KOPT-K1 (cell line): ENCODE measurements around the gene ELF5.
A peak's percentile ranks its signal among the peaks of the same experiment; 100 is the strongest.

Experiments used
- H3K27ac ChIP-seq: fragments of 200-600 bp; sonication (generic); 2 replicates; pipeline ENCODE4 v1.5.1; 2016; ENCODE audit warnings: antibody characterized with exemption, mild to moderate bottlenecking, low read depth, low read length; ENCODE audit not compliant: poor library complexity, severe bottlenecking
- H3K36me3 ChIP-seq: fragments of 200-600 bp; sonication (generic); 2 replicates; pipeline ENCODE4 v1.5.1; 2017; ENCODE audit warnings: antibody characterized with exemption, mild to moderate bottlenecking, low read length, moderate library complexity; ENCODE audit not compliant: insufficient read depth
- H3K9me3 ChIP-seq: fragments of 200-600 bp; sonication (generic); 2 replicates; pipeline ENCODE4 v1.5.1; 2017; ENCODE audit warnings: antibody characterized with exemption, low read length, mild to moderate bottlenecking; ENCODE audit not compliant: insufficient read depth, poor library complexity, severe bottlenecking

Gene ELF5

DNA sequence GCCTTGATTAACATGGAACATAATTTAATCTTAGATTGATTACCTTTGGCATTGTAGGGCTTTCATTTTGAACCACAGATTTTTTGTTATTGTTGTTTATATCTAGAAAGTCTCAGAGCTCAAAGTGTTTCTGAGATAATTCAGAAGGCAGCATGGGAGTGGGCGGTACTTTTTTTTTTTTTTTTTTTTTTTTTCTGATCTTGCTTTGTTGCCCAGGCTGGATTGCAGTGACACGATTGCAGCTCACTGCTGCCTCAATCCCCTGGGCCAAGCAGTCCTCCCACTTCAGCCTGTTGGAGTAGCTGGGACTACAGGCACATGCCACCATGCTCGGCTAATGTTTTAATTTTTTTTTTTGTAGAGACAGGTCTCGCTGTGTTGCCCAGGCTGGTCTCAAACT, 53.3 kb downstream of the ELF5 start:
- Histone ChIP-seq H3K36me3 (peaks cover 89% of the 10 kb centered on the region), H3K27ac (no peak overlapping the region), H3K9me3 (no peaks in the 10 kb centered on the region)

DNA sequence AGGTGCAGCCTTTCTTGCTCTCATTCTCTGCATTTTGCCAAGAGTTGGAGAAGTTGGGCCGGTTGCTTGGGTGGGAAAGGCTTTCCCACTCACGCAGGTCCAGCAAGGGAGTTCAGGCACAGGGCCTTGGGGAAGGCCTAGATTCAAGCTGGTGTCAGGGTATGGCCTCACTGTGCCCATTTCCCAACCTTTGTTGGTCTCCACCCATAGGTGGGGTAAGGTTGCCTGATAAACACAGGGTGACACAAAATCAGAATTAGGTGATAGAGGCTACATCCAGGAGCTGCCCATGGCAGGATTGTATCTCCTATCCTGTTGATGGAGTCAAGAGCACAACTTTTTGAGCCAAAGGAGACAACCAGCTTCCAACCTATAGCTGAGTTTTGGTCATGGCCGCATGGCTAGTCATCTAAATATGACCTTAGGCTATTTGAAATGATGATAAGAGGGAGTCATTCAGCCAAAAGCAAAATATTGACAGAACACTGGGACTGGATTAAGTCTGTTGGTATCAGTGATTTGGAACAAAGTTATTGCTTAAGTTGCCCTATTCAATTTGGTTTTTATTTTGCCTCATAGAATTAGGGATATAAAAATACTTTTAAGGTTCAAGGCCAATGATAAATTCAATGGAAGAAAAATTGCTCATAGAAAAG, 54.0 kb downstream of the ELF5 start:
- H3K36me3 ChIP-seq: peaks cover 89% of the 10 kb centered on the region
- H3K27ac ChIP-seq: no peak overlapping the region
- H3K9me3 ChIP-seq: no peaks in the 10 kb centered on the region

DNA sequence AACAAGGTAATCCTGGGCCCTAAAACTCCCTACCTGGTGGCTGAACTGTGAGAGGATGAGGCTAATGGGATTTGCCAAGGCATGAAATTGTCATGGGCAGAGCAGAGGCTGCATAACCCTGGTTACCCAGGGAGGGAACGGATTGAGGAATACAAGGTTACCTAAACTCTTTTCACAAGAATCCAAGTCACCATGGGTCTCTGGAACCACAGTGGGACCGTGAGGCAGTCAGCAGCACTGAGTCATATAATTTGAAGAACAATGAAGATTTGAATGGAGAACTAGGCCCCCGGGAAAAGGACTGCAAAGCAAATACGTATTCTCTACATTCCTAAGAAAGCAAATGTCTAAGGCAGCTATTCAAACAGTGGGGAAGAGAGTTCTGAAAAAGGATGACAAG, 55.1 kb downstream of the ELF5 start:
- H3K27ac ChIP-seq: no peak overlapping the region
- H3K9me3 ChIP-seq: no peaks in the 10 kb centered on the region
- H3K36me3 ChIP-seq: peaks cover 89% of the 10 kb centered on the region

DNA sequence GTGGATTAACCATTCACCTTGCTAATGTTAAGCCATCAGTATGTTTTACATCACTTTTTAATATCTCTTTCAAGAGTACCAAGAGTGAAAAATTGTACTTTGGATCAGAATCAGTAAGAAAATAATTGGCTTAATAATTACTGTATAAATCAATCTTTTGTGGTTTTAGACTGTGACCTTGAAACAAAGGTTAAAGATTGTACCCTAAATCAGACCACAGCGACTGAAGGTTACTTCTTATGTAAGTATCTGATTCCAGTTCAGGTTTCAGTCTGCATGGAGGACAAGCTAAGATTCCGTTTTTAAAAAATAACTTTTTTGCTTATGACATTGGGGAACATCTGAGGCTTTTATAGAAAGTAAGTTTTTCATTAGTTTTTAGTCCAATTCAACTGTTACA, 56.0 kb downstream of the ELF5 start:
- peaks cover 89% of the 10 kb centered on the region for H3K36me3 ChIP-seq
- H3K9me3 ChIP-seq: no peaks in the 10 kb centered on the region
- no peak overlapping the region for H3K27ac ChIP-seq

DNA sequence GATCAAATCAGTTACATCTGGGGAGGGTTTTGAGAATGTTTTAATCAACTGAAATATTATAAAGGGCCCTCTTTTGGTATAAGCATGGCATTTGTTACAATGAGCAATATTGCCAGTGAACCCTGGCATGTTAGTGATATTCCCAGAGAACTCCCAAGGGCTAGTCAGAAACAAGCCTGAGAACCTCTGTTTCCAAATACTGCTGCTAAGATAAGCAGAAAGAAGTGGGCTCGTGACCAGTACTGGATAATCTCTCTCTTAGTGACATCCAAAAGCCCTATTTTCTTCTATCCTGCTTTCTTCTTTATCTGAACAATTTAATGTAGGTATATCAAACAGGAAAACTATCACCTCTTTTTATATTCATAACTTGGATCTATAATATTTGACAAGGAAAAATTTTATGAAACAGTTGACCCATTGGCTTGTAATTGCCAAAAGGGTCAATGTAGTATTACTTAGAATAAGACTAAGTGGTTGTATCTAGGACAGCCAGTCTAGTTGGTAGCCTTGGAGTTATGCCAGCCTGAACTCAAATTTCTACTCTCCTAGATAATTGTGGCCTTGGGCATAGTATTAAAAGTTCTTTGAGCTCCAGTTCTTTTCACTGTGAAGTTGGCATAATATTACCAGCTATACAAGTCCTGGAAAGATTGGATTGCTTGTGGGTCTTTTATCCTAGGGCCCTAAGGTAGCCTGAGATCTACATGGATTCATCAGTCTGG, 59.1 kb downstream of the ELF5 start:
- no peaks in the 10 kb centered on the region for H3K9me3 ChIP-seq
- H3K27ac ChIP-seq: no peak overlapping the region
- peaks cover 95% of the 10 kb centered on the region for H3K36me3 ChIP-seq

DNA sequence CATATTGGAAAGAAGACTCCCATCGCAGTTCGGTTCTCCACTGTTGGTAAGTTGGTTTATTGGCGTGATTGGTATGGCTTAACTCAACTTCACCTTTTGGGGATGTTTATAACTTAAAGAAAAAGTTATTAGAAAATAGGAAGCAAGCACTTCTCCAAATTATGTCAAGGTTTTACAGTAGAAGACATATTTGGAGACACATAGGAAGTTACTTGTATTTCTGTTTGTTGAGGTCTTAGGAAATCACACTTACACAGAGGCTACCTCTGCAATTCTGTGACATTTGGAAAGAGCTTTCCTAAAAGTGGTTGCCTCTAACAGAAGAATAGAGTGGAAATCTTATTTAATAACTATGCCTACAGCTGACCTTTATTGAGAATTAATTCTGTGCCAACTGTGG, 62.5 kb downstream of the ELF5 start:
- H3K36me3 ChIP-seq: peaks cover 63% of the 10 kb centered on the region
- H3K27ac ChIP-seq: no peak overlapping the region
- no peaks in the 10 kb centered on the region for H3K9me3 ChIP-seq

DNA sequence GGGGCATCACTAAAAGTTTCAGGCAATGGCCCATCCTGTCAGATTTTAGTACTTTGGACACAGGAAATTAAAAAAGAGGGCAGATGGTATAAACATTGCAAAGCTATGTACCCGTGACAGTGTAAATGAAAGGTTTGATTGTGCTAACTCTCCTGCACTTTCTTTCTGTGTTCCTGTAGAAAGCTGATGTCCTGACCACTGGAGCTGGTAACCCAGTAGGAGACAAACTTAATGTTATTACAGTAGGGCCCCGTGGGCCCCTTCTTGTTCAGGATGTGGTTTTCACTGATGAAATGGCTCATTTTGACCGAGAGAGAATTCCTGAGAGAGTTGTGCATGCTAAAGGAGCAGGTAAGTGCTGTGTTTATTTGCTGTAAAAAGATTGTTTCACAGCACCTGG, 64.6 kb downstream of the ELF5 start:
- Histone ChIP-seq H3K36me3 (peaks cover 43% of the 10 kb centered on the region), H3K27ac (peak overlapping the region; percentile 31), H3K9me3 (no peaks in the 10 kb centered on the region)

DNA sequence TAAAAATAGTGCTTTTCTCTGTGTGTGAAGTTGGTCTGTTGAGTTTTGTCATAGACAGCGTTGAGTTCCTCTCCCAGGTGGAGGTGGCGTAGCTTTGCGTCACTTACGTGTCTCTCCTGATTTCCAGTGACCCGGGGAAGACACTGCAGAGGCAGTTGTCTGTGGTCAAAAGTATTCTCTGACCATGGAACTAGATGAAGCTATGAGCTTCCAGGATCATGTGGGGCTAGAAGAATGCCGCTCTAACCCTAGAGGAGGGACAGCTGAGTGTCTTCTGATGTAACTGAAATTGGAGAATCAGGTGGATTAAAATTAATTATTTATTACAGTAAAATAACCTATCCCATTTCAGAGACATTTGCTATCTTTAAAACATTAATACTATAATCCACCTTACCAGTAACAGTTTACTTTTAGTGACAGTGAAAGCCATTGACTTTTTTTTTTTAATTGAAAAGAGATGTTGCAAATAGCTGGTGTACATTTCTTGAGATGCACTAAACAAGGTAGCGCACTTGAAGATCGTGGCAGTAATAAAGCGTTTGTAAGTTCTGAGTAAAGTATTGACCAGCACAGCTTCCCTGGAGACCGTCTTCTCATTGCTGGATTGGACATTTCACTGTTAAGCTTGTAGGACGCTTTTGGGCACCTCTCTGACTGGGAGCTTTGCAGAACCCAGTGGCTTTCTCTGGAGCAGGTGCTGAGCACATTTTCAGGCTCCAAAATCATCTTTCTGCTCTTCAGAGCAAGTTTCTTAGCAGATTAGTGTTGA, 65.2 kb downstream of the ELF5 start:
- Histone ChIP-seq H3K9me3 (no peaks in the 10 kb centered on the region), H3K27ac (peak overlapping the region; percentile 31), H3K36me3 (peaks cover 37% of the 10 kb centered on the region)

DNA sequence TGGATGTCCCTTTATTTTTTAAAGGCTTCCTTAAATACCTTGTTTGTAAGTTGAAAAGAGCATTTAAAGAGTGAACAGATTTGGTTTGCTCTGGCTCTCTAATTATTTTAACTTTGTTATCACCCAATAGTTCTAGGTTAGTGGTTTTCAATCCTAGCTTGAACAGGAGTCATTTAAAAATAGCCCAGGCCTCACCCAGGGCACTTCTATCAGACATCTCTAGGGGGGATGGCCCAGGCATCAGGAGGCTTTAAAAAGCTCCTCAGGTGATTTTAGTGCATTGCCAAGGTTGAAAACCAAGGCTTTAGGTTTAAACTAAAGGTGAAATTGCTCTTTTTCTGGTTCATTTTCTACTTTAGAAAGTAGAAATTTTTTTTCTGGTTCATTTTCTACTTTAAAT, 66.5 kb downstream of the ELF5 start:
- Histone ChIP-seq H3K36me3 (peaks cover 23% of the 10 kb centered on the region), H3K27ac (no peak overlapping the region), H3K9me3 (no peaks in the 10 kb centered on the region)

DNA sequence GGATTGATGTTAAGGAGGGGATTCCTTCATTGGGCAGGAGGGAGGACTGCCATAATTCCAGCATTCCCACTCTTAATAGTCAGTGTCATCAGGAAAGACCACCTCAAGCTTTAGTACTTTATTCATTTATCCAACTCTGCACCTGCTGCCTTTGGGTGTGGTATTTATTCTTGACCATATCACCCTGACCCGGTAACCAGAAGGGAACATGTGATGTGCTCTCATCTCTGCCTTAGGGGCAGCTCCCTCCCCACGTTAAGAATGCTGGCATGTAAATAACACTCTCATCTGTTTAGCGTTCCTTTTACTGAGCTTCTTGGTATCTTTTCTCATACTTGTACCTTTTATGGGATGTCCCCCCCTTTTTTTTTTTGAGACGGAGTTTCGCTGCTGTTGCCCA, 67.2 kb downstream of the ELF5 start:
- Histone ChIP-seq H3K27ac (no peak overlapping the region), H3K9me3 (peaks cover 6% of the 10 kb centered on the region), H3K36me3 (peaks cover 24% of the 10 kb centered on the region)

DNA sequence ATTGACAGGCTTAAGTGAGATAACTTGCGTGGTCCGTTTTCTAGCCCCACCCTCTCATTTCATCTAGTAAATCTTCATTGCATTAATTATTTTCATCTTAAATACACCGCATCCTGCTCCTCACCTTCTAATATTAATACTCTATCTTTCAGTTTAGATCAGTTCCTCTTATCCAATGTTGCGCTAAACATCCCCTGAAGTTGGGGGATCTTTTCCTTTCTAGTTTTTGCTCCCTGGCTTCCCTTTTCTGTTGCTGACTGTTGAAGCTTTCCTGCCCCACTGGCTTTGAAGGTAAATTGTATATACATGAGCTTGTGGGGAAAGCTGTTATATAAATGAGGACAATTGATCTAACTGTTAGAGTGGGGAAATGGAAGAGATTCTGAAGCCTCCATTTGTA, 67.6 kb downstream of the ELF5 start:
- H3K27ac ChIP-seq: no peak overlapping the region
- peaks cover 24% of the 10 kb centered on the region for H3K36me3 ChIP-seq
- H3K9me3 ChIP-seq: peaks cover 9% of the 10 kb centered on the region

DNA sequence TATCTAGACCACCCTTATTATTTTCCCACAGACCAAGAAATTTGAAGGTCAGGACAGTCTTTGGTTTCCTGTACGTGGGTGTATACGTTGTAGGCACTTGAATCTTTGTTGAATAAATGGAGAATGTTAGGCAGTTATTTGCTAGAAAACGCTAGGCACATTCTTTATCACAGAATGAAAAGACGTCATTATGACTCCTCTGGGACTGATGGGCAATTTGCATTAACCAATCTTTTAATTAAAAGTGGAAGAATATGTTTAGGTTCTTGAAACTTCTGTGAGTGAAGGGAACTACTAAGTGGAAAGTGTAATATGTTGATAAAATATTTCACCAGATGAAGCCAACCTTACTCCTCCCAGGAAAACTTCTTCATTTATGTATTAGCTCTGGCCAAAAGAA, 69.2 kb downstream of the ELF5 start:
- H3K36me3 ChIP-seq: 0 out of 2 replicates have a peak, but pooled peaks cover 8% of the 10 kb centered on the region
- H3K27ac ChIP-seq: no peak overlapping the region
- peaks cover 9% of the 10 kb centered on the region for H3K9me3 ChIP-seq

DNA sequence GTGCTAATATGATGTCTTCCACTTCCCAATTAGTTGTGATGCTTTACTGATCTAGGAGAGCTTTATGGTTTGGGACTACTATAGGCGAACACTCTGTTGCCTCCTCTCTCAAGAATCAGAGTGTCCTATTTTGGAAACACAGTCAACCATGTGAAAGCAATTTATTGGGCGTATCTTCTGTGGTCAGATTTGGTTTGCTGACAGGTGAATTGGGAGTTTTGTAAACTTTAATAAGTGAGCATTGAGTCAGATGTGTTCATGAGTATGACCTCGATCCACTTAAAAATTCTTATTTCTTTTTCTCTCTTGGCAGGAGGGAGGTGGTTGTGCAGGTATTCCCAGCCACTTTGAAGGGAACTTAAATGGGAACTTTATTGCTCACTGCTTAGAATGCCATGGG, 70.5 kb downstream of the ELF5 start:
- H3K9me3 ChIP-seq: peaks cover 9% of the 10 kb centered on the region
- no peak overlapping the region for H3K27ac ChIP-seq
- 0 out of 2 replicates have a peak, but pooled peaks cover 8% of the 10 kb centered on the region for H3K36me3 ChIP-seq

DNA sequence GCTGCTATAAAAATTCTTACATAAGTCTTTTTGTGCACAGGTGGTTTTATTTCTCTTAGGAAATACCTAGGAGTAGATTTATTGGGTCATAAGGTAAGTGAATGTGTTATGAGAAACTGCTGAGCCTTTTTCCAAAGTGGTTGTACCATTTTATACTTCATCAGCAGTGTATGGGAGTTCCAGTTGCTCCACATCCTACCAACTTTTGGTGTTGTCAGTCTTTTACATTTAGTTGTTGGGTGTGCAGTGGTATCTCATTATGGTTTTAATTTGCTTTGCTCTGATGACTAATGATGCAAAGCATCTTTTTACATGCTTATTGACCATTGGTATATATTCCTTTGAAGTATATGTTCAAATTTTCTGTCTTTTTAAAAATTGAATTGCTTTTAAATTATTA, 71.8 kb downstream of the ELF5 start:
- H3K27ac ChIP-seq: no peak overlapping the region
- H3K36me3 ChIP-seq: 0 out of 2 replicates have a peak, but pooled peaks cover 8% of the 10 kb centered on the region
- H3K9me3 ChIP-seq: peaks cover 9% of the 10 kb centered on the region

DNA sequence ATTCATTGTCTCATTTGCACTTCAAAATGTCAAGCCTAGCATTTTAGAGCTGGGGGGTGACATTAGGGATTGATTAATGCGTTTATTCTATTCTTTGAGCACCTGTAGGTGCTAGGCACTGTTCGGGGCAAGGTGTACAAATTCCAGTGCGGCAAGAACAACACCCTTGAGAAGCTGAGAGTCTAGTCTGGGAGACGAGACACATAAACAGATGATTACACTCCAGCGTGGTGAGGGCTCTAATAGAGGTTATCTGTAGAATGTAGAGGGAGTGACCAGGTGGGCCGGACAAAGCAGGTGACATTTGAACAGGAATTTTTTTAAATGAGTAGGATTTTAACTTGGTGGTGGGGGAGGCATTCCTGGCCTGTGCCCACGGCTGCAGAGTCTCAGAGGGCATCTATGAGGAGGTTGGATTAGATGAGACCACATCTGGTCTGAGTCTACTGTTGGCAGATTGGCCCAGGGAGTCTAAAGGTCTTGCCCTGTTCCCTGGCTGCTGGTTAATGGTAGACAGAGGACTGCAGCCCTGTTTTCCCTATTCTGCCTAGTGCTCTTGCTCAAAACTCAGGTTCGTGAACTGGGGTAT, 73.9 kb downstream of the ELF5 start:
- peaks cover 9% of the 10 kb centered on the region for H3K9me3 ChIP-seq
- peak overlapping the region; percentile 76 for H3K27ac ChIP-seq
- H3K36me3 ChIP-seq: 0 out of 2 replicates have a peak, but pooled peaks cover 8% of the 10 kb centered on the region
